ENCODE data around the gene NME5. TPM values are rescaled to one million over a fixed set of nuclear protein-coding genes. Genes with fewer than 3 reads are reported as not detected.
"Not testable (repeated sequence)": the region's sequence is repeated elsewhere in the genome, so short reads cannot be mapped to it uniquely, and the experiment has no call there.

The NME5 gene
- total and polyA plus RNA-seq, 4 donors = 0.09 to 1.3 (median 0.40) TPM

- Histone ChIP-seq H3K36me3 (ENCODE audit: control insufficient read depth in 4 of 4, insufficient read depth in 3 of 4, low read depth in 1 of 4, low read length in 3 of 4) (no peaks in the 10 kb centered on the region), H3K4me1 (ENCODE audit: control insufficient read depth in 4 of 4, insufficient read depth in 4 of 4, low read length in 3 of 4) (no peaks in the 10 kb centered on the region), H3K27me3 (ENCODE audit: control insufficient read depth in 4 of 4, insufficient read depth in 4 of 4, low read length in 3 of 4) (no peaks in the 10 kb centered on the region), H3K9ac (ENCODE audit: low read depth in 1 of 2, low read length in 2 of 2) (no peak overlapping the region), H3K4me3 (ENCODE audit: low read depth in 1 of 3, low read length in 3 of 3) (no peak overlapping the region), H3K27ac (ENCODE audit: low read depth in 1 of 2, low read length in 2 of 2) (no peak overlapping the region), H3K9me3 (ENCODE audit: control insufficient read depth in 4 of 4, low read length in 3 of 4) (no peaks in the 10 kb centered on the region)
- TF ChIP-seq ZBTB33 (IDR thresholded peaks at IDR 0.05) (no peak), MAX (IDR thresholded peaks at IDR 0.05) (no peak), FOXA1 (IDR thresholded peaks at IDR 0.05) (no peak), JUND (IDR thresholded peaks at IDR 0.05) (no peak), CTCF (IDR thresholded peaks at IDR 0.05; ENCODE audit: low read depth, low read length, missing input control) (no peak), EGR1 (IDR thresholded peaks at IDR 0.05; ENCODE audit: low read depth in 2 of 2) (no peak)
- DNase-seq (ENCODE audit: low spot score) = no peak
- WGBS = 41% methylated on average over 1 of the region's 1 CpG
Measured at GRCh38 chr5:138078006-138078643, 61.1 kb downstream of the NME5 start.

- TF ChIP-seq FOXA2 (IDR thresholded peaks at IDR 0.05) (no peak), CTCF (IDR thresholded peaks at IDR 0.05; ENCODE audit: low read depth, low read length, missing input control) (peak; percentile 83), RAD21 (IDR thresholded peaks at IDR 0.05) (peak; percentile 86 to 92), REST (IDR thresholded peaks at IDR 0.05) (peak; percentile 91), JUND (IDR thresholded peaks at IDR 0.05) (no peak)
- no peaks in the 10 kb centered on the region for H3K4me1 ChIP-seq (ENCODE audit: control insufficient read depth in 4 of 4, insufficient read depth in 4 of 4, low read length in 3 of 4)
- H3K27me3 ChIP-seq (ENCODE audit: control insufficient read depth in 4 of 4, insufficient read depth in 4 of 4, low read length in 3 of 4) = no peaks in the 10 kb centered on the region
- H3K9ac ChIP-seq (ENCODE audit: low read depth in 1 of 2, low read length in 2 of 2) = no peak overlapping the region
- no peaks in the 10 kb centered on the region for H3K9me3 ChIP-seq (ENCODE audit: control insufficient read depth in 4 of 4, low read length in 3 of 4)
- H3K27ac ChIP-seq (ENCODE audit: low read depth in 1 of 2, low read length in 2 of 2) = no peak overlapping the region
- WGBS = 34% methylated on average over 5 of the region's 5 CpGs
- H3K36me3 ChIP-seq (ENCODE audit: control insufficient read depth in 4 of 4, insufficient read depth in 3 of 4, low read depth in 1 of 4, low read length in 3 of 4) = no peaks in the 10 kb centered on the region
- H3K4me3 ChIP-seq (ENCODE audit: low read depth in 1 of 3, low read length in 3 of 3) = no peak overlapping the region
- peak; percentile 53 for DNase-seq (ENCODE audit: low spot score)
Measured at GRCh38 chr5:138077064-138077696, 62.0 kb downstream of the NME5 start.

GRCh38 chr5:138070026-138070425, 69.2 kb downstream of the NME5 start:
- H3K36me3 ChIP-seq (ENCODE audit: control insufficient read depth in 4 of 4, insufficient read depth in 3 of 4, low read depth in 1 of 4, low read length in 3 of 4); DNase-seq (ENCODE audit: low spot score); H3K27ac ChIP-seq (ENCODE audit: low read depth in 1 of 2, low read length in 2 of 2); H3K4me1 ChIP-seq (ENCODE audit: control insufficient read depth in 4 of 4, insufficient read depth in 4 of 4, low read length in 3 of 4); H3K9me3 ChIP-seq (ENCODE audit: control insufficient read depth in 4 of 4, low read length in 3 of 4); H3K27me3 ChIP-seq (ENCODE audit: control insufficient read depth in 4 of 4, insufficient read depth in 4 of 4, low read length in 3 of 4); H3K4me3 ChIP-seq (ENCODE audit: low read depth in 1 of 3, low read length in 3 of 3); H3K9ac ChIP-seq (ENCODE audit: low read depth in 1 of 2, low read length in 2 of 2): not testable (repeated sequence)
- WGBS = 93% methylated on average over 27 of the region's 32 CpGs

Data from liver (tissue), 9 donors.